Gastrocnemius medialis (tissue), 4 donors: ENCODE data around the gene RIBC2.

Experiments
- POLR2A ChIP-seq, 2 donors: fragments of 450-650 bp; IDR thresholded peaks; one replicate each; pipeline ENCODE4 v1.6.1; 2017; ENCODE audit warnings: antibody characterized with exemption in 2 of 2, mild to moderate bottlenecking in 2 of 2, moderate library complexity in 2 of 2
- TF ChIP-seq, protein P1 (sequence below), 5 experiments: fragments of 450-650 bp in 3 of 5; fragments of 200-600 bp in 2 of 5; sonication (generic) in 2 of 5; IDR thresholded peaks in 4 of 5; conservative IDR thresholded peaks in 1 of 5; 1 replicate in 4 of 5; 2 replicates in 1 of 5; pipeline ENCODE4 v1.5.1; 2016 to 2019; ENCODE audit warnings: antibody characterized with exemption in 5 of 5, mild to moderate bottlenecking in 3 of 5, moderate library complexity in 3 of 5

DNA sequence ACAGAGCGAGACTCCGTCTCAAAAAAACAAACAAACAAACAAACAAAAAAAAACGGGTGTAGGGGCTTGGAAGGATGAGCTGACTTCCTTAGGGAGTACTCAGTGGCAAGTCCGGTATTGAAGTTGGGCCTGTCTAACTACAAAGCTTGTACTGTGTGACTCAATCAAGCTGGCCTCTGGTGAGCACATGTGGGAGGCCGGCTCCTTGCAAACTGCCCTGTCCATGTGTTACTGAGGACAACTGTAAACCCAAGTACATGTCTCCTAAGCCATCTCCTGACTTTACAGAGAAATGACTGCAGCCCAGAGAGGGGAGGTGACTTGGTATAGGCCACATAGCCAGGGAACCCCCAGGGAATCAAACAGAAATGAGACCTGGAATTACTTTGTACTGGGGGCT lies 11.6 kb downstream of the RIBC2 start:
- TF ChIP-seq, protein P1, sequence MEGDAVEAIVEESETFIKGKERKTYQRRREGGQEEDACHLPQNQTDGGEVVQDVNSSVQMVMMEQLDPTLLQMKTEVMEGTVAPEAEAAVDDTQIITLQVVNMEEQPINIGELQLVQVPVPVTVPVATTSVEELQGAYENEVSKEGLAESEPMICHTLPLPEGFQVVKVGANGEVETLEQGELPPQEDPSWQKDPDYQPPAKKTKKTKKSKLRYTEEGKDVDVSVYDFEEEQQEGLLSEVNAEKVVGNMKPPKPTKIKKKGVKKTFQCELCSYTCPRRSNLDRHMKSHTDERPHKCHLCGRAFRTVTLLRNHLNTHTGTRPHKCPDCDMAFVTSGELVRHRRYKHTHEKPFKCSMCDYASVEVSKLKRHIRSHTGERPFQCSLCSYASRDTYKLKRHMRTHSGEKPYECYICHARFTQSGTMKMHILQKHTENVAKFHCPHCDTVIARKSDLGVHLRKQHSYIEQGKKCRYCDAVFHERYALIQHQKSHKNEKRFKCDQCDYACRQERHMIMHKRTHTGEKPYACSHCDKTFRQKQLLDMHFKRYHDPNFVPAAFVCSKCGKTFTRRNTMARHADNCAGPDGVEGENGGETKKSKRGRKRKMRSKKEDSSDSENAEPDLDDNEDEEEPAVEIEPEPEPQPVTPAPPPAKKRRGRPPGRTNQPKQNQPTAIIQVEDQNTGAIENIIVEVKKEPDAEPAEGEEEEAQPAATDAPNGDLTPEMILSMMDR (IDR thresholded peaks at IDR 0.05 in 4 of 5, conservative IDR thresholded peaks at IDR 0.05 in 1 of 5): no peak
- TF ChIP-seq POLR2A (IDR thresholded peaks at IDR 0.05): no peak
